ENCODE measurements around the gene SERPINE2.
"Not testable (repeated sequence)": the region's sequence is repeated elsewhere in the genome, so short reads cannot be mapped to it uniquely, and the experiment has no call there.

Gene SERPINE2

DNA sequence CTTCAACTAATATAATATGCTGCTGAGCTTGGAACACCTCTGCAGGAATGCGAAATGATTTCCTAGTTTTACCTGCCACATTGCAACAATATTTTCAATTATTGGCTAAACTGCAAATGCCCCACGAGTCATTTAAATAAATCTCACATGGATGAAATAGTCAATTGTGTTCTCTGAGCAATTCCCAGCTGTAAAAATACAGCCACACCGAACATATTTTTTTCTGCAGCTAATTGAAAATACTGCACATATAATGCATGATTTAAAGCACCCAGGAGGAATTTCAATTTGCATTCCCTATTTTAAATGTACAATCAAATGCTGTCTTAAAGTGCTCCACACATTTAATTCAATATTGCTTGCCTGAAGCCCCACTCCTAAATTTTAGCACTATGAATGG, 18.6 kb downstream of the SERPINE2 start:
- intact Hi-C loops (cut with DNase I) = no loop called here

DNA sequence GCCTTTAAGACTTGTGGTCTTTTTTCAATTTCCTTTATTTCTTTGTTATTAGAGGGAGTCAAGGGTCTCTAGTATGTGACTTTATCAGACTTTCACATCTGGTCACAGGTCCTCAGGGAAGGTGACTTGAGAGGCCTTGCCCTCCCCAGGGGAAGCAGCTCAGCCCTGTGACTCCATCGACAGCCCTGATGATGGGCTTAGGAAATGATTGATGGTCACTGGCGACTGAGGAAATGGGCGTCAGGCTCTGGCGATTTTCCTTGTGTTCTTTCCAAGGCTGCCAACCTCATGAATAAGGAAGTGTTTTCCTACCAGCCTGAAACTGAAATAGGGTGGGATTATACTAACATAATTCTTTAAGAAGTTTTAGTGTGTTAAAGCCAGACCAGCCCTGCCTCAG, 21.1 kb downstream of the SERPINE2 start:
- DNase-seq = peak in 1 of 10 donors; percentile 48
- intact Hi-C loops (cut with DNase I) = no loop called here

More for the DNA sequence above, 18.6 kb downstream of the SERPINE2 start:
- no peak for DNase-seq

DNA sequence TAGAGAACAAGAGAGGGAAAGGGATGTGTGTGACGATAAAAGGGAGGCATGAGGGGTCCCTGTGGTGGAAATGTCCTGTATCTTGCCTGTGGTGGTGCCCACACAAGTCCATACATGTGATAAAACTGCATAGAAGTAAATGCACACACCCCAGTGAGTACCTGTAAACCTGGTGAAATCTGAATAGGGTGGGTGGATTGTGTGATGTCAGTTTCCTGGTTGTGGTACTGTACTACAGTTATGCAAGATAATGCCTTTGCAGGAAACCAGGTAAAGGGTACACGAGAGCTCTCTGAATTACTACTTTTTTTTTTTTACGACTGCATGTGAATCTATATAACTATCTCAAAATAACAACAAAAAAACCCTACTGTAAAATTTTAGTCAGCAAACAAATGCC, 22.1 kb downstream of the SERPINE2 start:
- intact Hi-C loops (cut with DNase I) = no loop called here
- DNase-seq = no peak

DNA sequence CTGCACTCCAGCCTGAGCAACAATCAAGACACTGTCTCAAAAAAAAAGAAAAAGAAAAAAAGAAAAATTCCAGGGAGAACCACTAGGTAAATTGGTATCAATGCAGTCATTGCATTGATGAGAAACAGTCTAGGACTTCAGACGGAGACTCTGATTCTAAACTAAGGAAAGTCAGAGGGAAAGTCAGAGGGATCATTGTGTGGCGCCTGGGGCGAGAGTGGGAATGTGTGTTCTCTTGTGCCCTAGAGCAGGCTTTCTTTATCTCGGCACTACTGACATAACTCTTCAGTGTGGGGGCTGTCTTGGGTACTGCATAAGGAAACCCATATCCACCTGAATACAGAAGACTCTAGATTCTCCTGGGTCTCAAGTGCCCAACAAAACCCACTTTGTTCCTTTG, 24.8 kb downstream of the SERPINE2 start:
- intact Hi-C loops (cut with DNase I) = no loop called here
- no peak for DNase-seq

DNA sequence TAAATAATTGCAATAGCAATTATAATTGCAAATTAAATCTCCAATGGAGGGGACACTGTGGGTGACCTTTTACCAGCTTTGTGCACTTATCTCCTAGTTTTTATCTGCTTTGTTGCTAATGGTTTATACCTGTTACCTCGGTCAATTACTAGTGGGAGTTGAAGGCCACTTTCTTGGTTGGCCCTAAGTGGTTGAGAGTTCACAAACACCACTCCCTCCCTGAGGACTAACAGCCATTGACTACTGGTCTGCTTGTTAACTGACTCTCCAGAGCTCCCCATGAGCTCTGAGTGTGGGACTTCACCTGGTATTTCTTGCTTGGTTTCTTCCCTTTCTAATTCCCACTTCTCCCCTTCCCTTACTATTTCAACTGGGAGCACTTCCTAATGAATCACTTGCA, 27.2 kb downstream of the SERPINE2 start:
- intact Hi-C loops (cut with DNase I) = no loop called here
- DNase-seq = no peak

DNA sequence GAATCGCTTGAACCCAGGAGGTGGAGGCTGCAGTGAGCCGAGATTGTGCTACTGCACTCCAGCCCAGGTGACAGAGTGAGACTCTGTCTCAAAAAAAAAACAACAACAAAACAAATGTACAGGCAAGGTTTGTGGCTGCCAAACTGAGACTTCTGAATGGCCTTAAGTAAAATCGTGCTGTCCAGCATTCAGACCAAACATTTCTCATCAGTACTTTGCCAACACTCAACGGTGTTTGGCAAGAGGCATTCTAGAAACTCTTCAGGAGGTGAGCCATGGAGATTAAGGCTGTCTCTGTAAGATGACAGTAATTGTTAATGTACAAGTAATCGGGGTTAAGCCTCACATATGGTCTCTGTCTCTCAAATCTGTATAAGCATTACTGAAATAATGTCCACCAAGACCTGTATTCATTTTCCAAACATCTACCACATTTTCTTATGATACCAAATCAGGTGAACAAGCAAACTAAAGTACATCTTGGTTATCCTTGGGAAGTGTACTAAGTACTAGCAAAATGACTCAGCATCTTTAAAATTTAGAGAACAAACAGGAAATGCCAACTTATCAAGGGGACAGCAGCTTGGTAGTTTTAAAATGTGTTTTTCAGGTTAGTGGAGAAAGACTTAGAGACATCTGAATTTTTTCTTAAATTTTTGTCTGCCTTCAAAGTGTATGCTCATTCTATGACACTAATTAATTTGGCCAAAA, 29.3 kb downstream of the SERPINE2 start:
- intact Hi-C loops (cut with DNase I) = no loop called here
- DNase-seq = no peak

DNA sequence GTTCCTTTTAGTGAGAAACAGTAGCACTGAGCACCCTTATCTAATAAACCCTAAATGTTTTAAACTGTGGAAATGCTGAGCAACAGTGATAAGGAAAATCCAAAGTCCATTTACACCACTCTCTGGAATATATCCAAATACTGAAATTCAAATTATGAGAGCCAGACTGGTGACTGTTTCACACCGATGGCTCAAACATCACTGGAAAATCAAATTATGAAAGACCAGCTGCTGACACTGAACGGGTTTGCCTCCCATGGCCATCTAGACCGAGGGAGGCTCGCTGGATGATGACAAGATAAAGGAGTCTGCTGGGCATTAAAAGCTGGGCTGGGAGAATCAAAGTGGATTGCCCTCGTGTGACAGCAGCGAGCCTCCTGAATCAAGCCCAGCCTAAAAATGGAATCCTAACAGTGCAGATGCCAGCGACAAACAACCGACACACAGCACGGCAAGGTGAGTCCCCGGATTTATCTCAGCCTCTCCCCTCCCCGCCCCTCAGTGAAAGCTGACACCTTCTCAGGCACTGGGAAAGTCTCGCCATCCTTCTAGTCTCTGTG, 30.3 kb downstream of the SERPINE2 start:
- no peak for DNase-seq
- intact Hi-C loops (cut with DNase I) = no loop called here

DNA sequence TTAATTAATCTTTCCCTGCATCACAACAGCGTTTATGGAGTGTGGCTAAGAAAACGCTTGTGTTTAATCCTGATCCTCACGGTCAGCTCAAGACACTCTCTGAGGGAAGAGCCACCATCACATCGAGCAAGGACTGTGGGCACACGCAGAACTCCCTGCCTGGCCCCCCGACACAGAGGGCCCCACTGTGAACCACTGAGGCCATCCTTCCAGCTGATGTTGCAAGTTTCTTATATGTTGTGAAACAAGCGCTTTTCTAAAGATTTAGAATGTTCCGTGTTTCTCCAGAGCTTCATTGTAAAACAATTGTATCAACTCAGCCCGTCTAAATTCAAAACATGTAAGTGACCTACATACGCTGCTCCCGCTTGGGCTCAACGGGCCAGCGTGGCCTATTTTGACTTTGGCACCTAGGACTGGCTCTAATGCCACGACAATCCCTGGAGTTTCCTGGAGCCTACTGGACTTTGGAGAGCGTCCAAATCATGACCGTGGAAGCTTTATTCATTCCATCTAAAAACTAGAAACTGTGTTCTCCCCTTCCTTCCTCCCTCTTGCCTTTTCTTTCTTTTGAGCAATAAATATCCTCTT, 34.9 kb downstream of the SERPINE2 start:
- intact Hi-C loops (cut with DNase I) = no loop called here
- DNase-seq = no peak

DNA sequence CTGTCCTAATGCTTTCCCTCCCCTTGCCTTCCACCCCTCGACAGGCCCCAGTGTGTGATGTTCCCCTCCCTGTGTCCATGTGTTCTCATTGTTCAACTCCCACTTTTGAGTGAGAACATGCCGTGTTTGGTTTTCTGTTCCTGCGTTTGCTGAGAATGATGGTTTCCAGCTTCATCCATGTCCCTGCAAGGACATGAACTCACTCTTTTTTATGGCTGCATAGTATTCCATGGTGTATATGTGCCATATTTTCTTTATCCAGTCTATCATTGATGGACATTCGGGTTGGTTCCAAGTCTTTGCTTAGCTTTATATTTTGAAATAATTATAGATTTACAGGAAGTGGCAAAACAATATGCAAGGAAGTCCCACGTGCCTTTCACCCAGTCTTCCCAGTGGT, 38.4 kb downstream of the SERPINE2 start:
- intact Hi-C loops (cut with DNase I); DNase-seq: not testable (repeated sequence)

DNA sequence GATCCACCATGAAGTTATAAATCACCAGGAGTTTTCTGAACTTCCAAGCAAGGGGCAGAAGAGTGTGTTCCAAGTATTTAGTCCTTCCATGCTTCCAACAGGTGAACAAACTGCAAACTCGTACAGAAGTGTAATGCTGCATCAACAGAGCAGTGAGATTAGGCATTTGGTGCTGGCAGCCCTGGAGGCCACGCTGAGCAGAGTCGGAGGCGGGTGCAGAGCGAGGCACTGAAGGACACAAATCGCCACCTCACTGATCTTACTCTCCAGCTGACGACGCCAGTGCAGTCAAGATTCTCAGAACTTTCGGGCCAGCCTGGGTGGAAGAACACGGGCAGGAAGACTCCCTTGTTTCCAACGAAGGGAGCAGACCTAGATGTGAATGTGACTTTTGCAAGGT, 39.2 kb downstream of the SERPINE2 start:
- no peak for DNase-seq
- intact Hi-C loops (cut with DNase I) = loop anchor here (5.0 kb wide), 1 partner anchor 37 kb away; the partner anchor contains the start of gene SERPINE2

DNA sequence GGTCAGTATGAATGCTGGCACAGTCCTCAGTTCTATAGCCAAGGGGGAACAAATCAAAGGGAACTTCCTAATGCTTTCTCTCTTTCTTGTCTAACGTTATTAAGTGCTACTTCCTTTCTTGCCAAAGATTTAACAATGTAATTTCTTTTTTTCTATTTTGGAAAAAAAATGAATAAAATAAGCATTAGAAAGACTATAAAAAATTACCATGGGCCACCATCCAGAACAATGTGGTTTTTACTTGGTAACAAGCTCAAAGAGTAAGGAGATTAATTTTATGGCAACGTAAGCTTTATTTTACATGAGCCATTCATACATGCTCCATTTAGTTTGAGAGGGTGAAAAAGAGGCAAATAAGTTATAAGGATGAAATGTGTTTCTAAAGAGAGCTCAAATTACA, 40.1 kb downstream of the SERPINE2 start:
- no peak for DNase-seq
- intact Hi-C loops (cut with DNase I) = loop anchor here (5.0 kb wide), 1 partner anchor 38 kb away; the partner anchor contains the start of gene SERPINE2

DNA sequence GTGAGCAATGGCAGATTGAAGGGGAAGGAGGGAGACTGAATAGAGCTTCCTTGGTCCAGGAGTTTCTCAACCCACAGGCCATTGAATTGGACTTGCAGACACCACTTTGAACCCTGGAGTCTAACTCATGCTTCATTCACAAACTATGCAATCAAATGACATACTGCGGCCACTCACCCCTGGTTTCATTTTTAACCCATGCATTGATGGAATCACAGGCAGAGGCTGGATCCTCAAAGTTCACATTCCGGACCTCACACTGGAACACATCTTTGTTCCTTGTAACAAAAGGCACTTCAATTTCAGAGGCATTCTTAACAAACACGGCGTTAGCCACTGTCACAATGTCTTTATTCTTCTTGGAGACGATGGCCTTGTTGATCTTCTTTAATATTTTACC, 41.1 kb downstream of the SERPINE2 start:
- DNase-seq = no peak
- intact Hi-C loops (cut with DNase I) = loop anchor here (5.0 kb wide), 1 partner anchor 39 kb away; the partner anchor contains the start of gene SERPINE2

DNA sequence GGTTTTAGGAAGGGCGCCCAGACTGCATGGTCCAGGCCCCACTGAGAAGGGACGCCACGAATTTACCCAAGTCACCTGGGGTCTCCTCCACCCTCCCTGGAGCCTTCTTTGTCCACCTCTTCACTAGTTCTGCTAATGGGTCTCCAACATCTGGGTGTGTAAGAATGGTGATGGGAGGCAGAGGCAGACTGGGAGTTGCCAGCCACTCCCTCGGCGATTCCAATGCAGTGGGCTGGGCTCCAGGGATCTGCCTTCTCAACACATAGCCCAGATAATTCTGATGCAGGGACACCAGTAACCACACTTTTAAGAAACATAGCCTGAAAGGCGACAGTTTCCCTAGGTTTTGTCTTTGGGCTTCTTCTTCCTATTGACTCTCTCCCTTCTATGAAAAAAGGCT, 42.7 kb downstream of the SERPINE2 start:
- no peak for DNase-seq
- intact Hi-C loops (cut with DNase I) = loop anchor here (5.0 kb wide), 1 partner anchor 41 kb away; the partner anchor contains the start of gene SERPINE2

DNA sequence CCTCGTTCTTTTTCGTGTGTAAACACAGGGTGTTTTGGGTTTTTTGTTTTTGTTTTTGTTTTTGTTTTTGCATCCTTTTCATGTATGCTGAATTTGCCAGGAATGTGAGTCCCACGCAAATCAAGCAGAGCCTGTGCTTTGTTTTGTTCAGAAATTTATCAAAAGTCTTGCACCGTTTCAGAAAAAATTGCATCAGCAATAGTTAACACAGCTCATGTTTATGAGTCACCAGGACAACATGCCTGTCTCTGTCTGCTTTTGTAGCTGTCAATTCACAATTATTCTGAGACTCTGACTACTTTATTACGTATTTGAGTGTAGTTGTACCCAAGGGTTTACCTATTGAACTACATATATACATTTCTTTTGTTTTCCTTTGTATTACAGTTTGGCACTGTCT, 43.5 kb downstream of the SERPINE2 start:
- intact Hi-C loops (cut with DNase I) = loop anchor here (5.0 kb wide), 1 partner anchor 42 kb away; the partner anchor contains the start of gene SERPINE2
- DNase-seq = no peak

DNA sequence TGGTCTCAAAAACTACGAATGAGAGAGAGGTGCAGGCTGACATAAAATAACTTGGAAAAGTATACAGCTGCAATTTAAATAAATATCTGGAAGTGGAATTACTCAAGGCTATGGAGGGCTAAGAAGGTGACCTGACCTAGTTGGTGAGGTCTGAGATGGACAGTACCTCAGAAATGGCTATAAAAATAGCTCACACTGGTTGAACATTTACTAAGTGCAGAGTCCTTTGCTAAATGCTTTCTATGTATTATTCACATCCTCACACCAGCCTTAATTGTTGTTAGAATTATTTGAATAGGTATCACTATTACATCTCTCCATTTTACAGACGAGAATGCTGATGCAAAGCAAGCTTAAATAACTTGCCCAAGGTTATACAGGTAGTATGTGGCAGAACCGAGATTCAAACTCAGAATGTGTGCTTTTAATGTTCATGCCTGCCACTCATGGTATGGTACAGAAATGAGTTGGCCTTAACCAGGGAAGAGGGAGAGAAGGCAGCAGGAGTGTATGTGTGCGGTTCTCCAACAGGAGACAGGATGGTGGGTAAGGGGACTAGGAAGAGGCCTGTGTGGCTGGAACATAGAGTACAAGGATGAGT, 44.4 kb downstream of the SERPINE2 start:
- no peak for DNase-seq
- intact Hi-C loops (cut with DNase I) = loop anchor here (5.0 kb wide), 1 partner anchor 43 kb away; the partner anchor contains the start of gene SERPINE2

DNA sequence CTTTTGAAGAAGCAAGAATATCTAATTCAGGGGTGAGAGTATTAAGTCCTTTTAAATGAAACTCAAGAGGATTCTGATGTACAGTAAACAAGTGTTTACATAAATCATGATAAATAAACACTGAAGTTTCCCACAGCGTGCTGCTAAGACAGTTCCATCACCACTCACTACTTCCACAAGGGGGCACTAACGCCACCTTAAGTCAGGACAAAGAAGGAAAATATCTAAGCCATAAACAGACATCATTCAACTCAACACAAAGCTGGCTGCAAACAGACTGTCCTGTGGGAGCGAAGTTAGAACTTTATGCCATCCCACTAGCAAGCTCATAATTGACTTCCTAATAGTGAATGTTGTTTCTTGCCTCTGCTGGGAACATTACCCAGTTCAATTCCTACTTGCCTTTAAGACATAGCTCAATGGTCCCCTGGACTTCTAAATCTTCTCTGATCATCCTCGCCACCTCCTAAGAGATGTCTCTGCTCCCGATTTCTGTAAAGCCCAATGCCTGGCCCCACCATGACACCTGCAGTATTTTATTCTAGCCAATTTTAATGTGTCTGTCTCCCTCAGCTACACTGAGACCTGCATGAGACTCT, 45.4 kb downstream of the SERPINE2 start:
- DNase-seq = peak in 5 of 10 donors; percentile 33 to 69 (median 62)
- intact Hi-C loops (cut with DNase I) = loop anchor here (1.0 kb wide), 1 partner anchor 291 kb away; no protein-coding TSS in a partner anchor

DNA sequence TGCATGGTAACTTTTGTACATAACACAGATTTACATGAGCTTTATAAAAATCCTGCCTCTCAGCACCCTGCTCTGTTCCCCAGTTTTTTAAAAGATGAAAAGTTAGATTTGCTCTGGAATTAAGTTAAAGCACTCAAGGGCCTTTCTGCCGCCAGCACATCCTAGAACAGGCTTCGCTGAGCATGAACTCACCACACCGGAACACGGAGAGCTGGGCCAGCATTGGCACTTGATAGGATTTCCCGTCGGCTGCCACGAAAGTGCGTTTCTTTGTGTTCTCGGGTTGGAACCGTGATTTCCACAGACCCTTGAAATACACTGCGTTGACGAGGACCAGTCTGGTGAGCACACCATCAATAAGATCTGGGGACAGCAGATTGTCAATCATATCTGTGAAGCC, 47.5 kb downstream of the SERPINE2 start:
- intact Hi-C loops (cut with DNase I) = no loop called here
- DNase-seq = no peak

DNA sequence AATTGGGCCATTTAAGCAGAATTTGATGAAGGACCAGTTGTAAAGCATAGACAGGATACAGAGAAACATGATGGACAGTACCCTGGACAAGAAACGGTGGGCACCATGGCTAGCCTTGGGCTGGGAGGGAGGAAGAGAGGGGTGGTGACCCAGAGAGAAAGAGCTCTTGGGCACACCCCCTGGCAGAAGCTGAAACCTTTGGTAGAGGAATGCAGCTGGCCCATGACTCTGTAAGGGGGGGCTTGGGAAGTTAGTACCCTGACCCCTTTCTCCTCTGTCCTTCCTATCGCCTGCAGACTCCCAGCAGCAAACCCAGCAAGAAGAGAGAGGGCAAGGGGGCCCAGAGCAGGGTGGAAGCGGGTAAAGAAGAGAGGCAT, 49.2 kb downstream of the SERPINE2 start:
- intact Hi-C loops (cut with DNase I) = no loop called here
- DNase-seq = no peak

DNA sequence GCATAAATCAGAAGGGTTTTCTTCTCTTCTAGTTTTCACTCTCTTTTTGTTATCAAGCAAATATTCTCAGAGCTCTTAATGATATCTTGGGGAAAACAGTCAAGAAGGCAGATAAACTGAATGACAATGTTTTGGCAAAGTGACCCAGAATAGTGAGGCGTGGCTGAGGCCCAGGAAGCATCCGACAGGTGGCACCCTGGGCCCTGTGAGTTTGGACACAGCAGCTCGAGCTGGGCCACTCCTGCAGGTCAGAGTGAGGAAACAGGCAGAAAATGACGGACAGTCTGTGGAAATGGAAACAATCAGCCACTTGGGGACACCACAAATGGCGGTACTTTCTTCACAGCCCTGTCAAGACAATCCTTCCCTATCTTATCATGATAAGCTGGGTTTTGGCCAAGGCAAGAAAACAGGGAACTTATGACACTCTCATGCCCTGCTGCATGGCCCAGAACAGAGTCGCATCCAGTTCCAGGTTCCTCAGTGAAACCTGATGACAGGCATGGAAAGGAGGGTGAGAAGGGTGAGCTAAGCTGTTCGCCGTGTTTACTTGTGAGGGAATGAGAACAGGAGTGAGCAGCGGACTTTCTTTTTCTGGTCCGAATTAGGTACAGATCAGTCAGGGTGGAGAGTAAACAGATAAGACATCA, 49.8 kb downstream of the SERPINE2 start:
- DNase-seq = no peak
- intact Hi-C loops (cut with DNase I) = no loop called here

DNA sequence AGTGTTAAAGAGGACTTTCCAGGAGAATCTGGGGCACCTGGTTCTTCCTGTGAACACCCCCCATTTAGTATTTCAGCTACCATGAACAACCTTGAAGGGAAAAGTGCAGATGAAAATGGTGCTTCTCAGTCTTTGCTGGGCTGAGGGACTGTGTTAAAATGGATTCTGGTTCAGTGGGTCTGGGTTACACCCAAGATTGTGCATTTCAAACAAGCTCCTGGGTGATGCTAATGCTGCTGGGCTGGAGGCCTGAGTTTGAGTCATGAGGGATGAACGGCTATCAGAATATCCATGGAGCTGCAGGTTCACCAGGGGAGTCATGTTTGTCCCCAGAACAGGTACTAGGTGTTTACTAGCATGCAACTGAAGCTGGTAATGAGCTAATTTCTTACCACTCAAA, 57.8 kb downstream of the SERPINE2 start:
- intact Hi-C loops (cut with DNase I) = no loop called here

More for the DNA sequence above, 57.8 kb downstream of the SERPINE2 start:
- DNase-seq = no peak
